ENCODE results near the gene ERVW-1.
"Not testable (repeated sequence)": the region's sequence is repeated elsewhere in the genome, so short reads cannot be mapped to it uniquely, and the experiment has no call there.

Gene ERVW-1

DNA sequence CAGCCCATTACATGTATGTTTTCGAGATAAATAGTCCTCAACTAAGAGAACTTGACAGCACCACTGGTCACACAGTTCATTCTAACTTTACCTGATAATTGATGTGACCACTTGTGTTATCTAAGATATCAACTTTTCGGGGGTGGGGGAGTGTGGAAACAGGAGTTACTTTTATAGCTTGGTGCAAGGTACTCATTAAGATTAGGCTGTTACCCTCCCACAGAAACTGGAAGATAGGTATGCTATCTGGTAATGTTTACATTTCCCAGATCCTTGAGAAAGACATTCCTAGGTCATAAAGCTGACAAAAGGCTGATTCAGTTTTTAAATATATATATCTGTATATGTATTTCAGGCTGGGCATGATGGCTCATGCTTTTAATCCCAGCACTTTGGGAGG, 11.1 kb downstream of the ERVW-1 start:
- DNase-seq = no peak

DNA sequence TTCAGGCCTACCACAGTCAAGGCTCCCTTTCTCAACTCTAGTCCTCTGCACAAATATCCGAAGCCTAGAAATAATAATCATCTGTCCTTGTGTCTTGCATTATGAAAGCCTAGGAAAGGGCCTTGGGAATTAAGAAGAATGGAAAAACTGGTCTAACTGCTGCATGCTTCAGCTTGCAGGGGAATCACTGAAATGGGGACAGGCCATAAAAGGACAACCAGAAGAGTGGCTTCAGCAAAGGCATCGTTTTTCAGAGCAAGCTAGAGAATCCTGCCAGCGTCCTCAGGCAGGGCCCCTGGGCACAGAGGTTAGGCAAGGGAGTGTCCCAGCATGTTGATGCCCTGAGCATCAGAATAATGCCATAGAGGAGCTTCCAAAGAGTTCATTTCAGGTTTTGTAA, 13.2 kb downstream of the ERVW-1 start:
- DNase-seq = peak; percentile 60

DNA sequence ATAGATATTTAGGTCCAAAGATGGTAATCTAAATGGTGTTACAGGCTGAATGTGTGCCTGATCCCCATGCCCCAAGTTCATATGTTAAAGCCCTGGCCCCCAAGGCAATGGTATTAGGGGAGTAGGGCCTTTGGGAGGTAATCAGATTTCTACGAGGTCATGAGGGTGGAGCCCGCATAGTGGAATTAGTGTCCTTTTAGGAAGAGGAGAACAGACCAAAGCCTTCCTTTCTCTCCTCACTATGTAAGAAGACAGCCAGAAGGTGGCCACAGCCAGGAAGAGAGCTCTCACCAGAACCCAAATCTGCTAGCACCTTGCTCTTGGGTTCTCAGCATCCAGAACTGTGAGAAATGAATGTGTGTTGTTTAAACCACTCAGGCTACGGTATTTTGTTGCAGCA, 15.2 kb downstream of the ERVW-1 start:
- DNase-seq = no peak

DNA sequence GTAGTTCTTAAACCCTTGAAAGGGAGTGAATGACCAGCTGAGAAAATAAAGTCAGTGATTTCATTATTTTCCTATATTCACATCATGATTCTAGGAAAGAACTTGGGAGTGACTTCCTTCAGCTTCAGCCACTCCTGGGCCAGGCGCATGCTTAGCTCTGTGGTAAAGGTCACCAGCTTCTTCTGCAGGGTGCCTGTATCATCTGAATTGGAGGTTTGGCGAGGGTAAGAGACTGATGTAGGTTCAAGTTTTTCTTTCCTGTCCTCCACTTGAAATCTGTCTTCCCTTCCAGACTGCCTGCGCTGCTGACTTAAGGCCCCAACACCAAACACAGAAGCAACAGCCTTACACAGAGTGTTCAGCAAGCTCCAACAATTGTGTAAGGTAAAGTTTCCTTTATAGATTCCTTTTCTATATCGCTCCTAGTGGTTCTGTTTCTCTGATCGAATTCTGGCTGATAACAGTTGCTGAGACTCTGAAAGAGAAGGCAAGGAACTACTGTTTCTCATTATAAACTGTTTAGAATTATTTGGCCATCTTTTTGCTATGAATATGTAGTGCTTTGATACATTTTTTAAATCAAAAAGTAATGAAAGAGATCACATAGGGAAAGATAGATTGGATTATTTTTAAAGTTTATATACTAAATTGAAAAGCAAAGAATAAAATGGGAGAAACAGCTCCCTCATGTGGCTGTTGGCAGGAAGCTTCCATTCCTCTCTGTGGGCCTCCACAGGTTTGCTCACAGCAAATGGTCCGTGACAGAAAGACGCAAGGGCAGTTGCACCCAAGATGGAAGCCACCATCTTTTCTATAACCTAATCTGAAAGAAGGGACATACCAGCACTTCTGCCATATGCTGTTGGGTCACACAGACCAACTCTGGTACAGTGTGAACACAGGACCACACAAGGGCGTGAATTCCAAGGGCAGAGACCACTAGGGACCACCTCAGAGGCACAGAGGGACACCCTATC, 16.4 kb downstream of the ERVW-1 start:
- DNase-seq = no peak

- DNase-seq = no peak
Measured at GRCh38 chr7:92460510-92460909, 17.2 kb downstream of the ERVW-1 start.

- no peak for DNase-seq
Measured at GRCh38 chr7:92460109-92460508, 17.6 kb downstream of the ERVW-1 start.

DNA sequence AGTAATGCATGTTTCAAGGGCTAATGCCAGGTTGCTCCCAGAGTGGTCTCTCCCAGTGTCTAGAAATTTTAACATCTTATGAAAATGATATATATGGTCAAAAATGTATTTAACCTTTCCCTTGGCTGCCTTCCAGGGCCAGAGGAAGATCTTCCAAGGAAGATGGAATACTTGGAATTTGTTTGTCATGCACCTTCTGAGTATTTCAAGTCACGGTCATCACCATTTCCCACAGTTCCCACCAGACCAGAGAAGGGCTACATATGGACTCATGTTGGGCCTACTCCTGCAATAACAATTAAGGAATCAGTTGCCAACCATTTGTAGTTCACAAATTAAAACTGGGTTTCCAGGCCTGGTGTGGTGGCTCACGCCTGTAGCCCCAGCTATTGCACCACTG, 21.5 kb downstream of the ERVW-1 start:
- DNase-seq = no peak

DNA sequence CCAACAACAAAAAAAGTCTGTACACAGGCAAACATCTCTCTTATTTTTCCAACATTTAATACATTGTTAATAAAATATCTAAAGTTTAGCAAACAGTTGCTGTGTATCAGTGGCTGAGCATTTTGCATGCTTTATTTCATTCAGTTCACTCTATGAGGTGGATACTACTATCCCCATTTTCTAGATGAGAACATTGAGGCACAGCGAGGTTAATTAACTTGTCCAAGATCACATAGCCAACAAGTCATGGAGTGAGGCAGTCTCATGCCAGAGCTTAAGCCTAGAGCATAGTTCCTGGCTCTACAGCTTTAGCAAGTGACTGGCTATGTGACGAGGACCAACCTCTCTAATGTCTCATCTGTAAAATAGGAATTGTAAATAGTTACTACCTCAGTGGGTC, 26.1 kb downstream of the ERVW-1 start:
- no peak for DNase-seq

GRCh38 chr7:92448205-92448747, 29.5 kb downstream of the ERVW-1 start:
- DNase-seq = peak; percentile 67

DNA sequence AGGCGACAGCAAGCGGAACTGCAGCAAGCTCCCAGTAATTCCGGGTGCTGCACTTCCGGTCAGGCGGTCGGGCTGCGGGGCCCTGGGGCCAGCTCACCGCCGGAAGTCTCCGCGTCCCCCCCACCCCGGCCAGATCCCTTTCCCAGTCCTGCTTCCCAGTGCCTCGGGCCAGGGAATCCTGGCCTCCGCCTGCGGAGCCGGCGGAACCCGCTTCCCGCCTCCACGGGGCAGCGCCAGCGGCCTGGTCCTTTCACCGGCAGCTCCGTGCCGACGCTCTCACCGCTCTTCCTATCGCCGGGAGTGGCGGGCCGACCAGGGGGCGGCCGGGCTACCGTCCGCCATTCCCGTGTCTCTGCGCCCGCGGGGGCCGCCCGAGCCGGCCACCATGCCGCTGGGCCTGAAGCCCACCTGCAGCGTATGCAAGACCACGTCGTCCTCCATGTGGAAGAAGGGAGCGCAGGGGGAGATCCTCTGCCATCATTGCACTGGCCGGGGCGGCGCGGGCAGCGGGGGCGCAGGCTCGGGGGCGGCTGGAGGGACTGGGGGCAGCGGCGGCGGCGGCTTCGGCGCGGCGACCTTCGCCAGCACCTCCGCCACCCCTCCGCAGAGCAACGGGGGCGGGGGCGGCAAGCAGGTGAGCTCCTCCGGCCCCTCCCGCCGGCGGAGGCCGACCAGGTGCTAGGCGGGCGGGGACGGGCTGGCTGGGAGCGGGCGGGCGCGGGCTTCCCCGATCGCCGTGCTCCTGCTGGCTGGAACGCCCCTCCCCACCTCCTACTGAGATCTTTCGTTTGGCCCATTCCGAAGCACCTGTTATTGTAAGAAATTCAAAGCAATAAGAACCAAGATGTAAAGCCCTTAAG, 30.2 kb downstream of the ERVW-1 start, which contains the start of gene GATAD1:
TSS of gene GATAD1 (plus strand) at position 138 of the 860 bp plus-strand sequence. CDS start at position 386, 248 bp downstream.
- peak; percentile 97 for DNase-seq

GRCh38 chr7:92446869-92447344, 30.8 kb downstream of the ERVW-1 start:
- DNase-seq = no peak

- not testable (repeated sequence) for DNase-seq
Measured at GRCh38 chr7:92442720-92443119, 35.0 kb downstream of the ERVW-1 start.

DNA sequence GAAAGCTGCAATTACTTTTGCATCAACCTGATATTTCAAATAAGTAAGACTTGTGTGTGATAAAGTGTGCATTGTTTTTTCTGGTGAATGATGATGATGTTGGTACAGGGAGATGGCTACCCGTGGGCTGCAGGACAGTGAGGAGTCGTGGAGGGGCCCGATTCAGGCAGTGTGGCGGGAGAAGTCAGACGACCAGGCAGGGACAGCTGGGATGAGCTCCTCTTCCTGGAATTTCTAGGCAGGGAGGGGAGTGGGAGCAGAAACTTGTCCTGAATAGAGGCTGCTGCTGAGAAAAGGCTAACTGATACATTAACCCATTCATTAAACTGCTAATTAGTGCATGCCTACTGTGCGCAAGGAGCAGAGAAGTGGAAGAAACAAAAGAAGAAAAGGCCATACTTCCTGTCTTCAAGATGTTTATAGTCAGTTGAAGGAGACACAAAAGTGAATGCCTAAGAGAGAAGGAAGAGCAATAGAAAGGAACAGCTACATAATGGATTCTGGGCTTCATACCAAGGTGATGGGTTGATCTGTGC, 39.7 kb downstream of the ERVW-1 start:
- DNase-seq = no peak

GRCh38 chr7:92436612-92437445, 40.9 kb downstream of the ERVW-1 start:
- no peak for DNase-seq

DNA sequence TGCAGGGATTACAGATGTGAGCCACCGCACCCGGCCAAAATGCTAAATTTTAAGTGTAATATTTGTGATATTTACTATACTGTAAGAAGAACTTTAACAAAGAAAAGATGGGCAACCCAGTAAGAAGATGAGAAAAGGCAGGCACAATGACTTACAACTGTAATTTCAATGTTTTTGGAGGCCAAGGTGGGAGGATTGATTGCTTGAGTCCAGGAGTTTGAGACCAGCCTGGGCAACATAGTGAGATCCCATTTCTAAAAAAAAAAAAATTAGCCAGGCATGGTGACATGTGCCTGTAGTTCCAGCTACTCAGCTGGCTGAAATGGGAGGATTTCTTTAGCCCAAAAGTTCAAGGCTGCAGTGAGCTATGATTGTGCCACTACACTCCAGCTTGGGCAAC, 42.2 kb downstream of the ERVW-1 start:
- no peak for DNase-seq

GRCh38 chr7:92433019-92433418, 44.7 kb downstream of the ERVW-1 start:
- no peak for DNase-seq

DNA sequence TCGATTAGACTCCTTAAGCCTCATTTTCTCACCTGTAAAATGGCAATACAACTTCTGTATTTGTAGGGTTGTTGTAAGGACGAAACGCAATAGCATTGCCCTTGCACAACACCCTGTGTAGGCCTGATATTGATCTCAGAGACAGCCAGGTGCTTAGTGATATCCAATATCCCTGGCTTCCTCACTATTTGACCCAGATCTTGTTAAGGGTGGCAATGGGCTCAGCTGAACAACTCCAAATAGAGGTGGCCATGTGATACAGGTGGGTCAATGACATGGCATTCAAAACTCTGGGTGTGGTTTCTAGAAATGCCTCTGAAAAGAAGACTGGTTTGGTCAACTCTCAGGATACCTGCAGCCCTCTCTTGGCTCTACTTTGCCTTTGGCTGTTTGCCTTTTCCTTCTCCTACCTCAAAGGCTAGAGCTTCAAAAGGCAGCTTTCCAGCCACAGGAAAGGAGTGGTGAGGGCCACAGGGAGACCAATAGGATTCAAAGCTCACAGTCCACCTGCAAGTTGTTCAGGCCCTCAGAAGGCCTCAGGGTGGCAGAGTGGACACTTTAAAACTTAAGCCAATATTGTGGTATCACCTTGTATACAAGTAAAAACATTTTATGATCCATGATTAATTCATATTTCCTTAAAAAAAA, 45.3 kb downstream of the ERVW-1 start:
- DNase-seq = no peak

DNA sequence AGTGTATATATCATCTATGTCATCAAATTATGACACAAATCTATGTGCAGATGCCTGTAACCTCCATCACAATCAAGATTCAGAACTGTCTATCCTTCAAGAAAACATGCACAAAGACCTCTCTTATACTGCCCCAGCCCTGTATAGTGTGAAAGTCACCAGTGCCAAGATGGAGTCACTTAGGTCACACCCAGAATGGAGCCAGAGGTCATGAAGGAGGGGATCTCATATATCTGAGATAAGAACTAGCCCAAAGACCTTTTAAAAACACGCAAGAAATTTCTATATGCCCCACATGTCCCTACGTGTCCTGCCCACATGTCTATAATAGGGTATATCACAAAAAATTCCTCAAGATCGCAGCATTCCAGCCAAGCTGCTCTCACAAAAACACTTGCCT, 50.6 kb downstream of the ERVW-1 start:
- no peak for DNase-seq

- DNase-seq = no peak
Measured at GRCh38 chr7:92425311-92425947, 52.3 kb downstream of the ERVW-1 start.

DNA sequence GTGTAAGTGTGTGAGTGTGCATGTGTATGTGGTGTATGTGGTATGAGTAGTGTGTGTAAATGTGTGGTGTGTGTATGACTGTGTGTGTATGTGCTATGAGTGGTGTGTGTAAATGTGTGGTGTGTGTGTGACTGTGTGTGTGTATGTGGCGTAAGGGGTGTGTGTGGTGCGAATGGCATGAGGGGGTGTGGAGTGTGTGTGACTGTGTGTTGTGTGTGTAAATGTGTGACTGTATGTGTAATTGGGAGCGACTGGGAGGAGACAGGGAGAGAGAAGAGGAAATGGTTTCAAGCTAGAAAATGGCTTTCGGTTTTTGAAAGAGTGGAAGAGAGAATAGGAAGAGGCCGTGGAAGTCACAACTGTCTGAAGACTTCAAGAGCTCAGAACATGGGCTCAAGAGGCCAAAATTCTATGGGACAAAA, 54.0 kb downstream of the ERVW-1 start:
- no peak for DNase-seq

- DNase-seq = no peak
Measured at GRCh38 chr7:92422926-92423325, 54.8 kb downstream of the ERVW-1 start.

Data from islet precursor cell (in vitro differentiated cells).